Ishikawa (cell line): ENCODE results near the gene COL12A1.

Experiments
- FOXM1 ChIP-seq: IDR thresholded peaks from 2 replicates; pipeline ENCODE4 v1.6.1; 2012; ENCODE audit warnings: low read depth, borderline replicate concordance
- RAD21 ChIP-seq: IDR thresholded peaks from 2 replicates; pipeline ENCODE4 v1.6.1; 2012; ENCODE audit warnings: low read depth
- TEAD4 ChIP-seq: IDR thresholded peaks from 2 replicates; pipeline ENCODE4 v1.6.1; 2012
- YY1 ChIP-seq: IDR thresholded peaks from 2 replicates; pipeline ENCODE4 v1.6.1; 2012; ENCODE audit warnings: low read depth
- TF ChIP-seq, protein P1 (sequence below): IDR thresholded peaks from 2 replicates; pipeline ENCODE4 v1.6.1; 2012; ENCODE audit warnings: low read depth, mild to moderate bottlenecking
- TF ChIP-seq, protein P2 (sequence below): IDR thresholded peaks from 2 replicates; pipeline ENCODE4 v1.6.1; 2012

DNA sequence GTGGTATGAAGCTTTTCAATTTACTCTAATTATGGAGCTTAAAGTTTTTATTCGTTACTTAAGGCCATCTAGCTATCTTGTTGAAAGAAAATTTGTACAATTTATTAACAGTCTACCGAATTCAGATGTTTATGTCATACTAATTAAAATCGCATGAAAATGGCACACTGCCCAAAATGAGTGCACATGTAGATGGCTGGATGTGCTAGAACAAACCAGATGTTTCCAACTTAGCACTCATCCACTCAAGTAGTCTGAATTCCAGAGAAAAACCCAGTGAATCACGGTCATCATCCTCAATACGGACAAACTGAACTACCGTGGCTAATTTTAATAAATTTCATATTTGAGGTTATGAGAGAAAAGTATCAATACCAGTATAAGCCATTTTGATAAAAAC, 70.4 kb downstream of the COL12A1 start:
- TF ChIP-seq FOXM1 (no peak), RAD21 (no peak), TEAD4 (no peak), YY1 (no peak)
- TF ChIP-seq, protein P1, sequence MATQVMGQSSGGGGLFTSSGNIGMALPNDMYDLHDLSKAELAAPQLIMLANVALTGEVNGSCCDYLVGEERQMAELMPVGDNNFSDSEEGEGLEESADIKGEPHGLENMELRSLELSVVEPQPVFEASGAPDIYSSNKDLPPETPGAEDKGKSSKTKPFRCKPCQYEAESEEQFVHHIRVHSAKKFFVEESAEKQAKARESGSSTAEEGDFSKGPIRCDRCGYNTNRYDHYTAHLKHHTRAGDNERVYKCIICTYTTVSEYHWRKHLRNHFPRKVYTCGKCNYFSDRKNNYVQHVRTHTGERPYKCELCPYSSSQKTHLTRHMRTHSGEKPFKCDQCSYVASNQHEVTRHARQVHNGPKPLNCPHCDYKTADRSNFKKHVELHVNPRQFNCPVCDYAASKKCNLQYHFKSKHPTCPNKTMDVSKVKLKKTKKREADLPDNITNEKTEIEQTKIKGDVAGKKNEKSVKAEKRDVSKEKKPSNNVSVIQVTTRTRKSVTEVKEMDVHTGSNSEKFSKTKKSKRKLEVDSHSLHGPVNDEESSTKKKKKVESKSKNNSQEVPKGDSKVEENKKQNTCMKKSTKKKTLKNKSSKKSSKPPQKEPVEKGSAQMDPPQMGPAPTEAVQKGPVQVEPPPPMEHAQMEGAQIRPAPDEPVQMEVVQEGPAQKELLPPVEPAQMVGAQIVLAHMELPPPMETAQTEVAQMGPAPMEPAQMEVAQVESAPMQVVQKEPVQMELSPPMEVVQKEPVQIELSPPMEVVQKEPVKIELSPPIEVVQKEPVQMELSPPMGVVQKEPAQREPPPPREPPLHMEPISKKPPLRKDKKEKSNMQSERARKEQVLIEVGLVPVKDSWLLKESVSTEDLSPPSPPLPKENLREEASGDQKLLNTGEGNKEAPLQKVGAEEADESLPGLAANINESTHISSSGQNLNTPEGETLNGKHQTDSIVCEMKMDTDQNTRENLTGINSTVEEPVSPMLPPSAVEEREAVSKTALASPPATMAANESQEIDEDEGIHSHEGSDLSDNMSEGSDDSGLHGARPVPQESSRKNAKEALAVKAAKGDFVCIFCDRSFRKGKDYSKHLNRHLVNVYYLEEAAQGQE = no peak
- TF ChIP-seq, protein P2, sequence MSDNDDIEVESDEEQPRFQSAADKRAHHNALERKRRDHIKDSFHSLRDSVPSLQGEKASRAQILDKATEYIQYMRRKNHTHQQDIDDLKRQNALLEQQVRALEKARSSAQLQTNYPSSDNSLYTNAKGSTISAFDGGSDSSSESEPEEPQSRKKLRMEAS = no peak
